OCI-LY3 (cell line): Measurements from ENCODE around the gene ACRBP.
"Not testable (repeated sequence)": the region's sequence is repeated elsewhere in the genome, so short reads cannot be mapped to it uniquely, and the experiment has no call there.

ENCODE experiments used
- H2AFZ ChIP-seq: fragments of 200-600, 300-600 bp; shearing (Covaris generic); 2 replicates; pipeline ENCODE4 v1.6.0; 2014; ENCODE audit warnings: antibody characterized with exemption, low read depth, low read length
- H3K27ac ChIP-seq: fragments of 200-600, 300-600 bp; sonication (generic); 2 replicates; pipeline ENCODE4 v1.5.1; 2014; ENCODE audit warnings: mild to moderate bottlenecking, low read length, moderate library complexity, mixed read lengths
- H3K27me3 ChIP-seq: fragments of 200-600, 300-600 bp; sonication (generic); 2 replicates; pipeline ENCODE4 v1.6.1; 2014; ENCODE audit warnings: low read depth, low read length, mixed read lengths
- H3K36me3 ChIP-seq: fragments of 200-600, 300-600 bp; sonication (generic); replicated peaks from 2 replicates; pipeline ENCODE3; 2014; ENCODE audit warnings: low read depth, low read length, mixed read lengths
- H3K4me1 ChIP-seq: fragments of 300-600, 200-600 bp; sonication (generic); 2 replicates; pipeline ENCODE4 v1.6.1; 2014; ENCODE audit warnings: low read length, mixed read lengths
- H3K4me2 ChIP-seq: fragments of 200-600, 300-600 bp; sonication (generic); 2 replicates; pipeline ENCODE4 v1.6.1; 2014; ENCODE audit warnings: low read length, mixed read lengths
- H3K4me3 ChIP-seq: fragments of 300-600, 200-600 bp; sonication (generic); 2 replicates; pipeline ENCODE4 v1.5.1; 2014; ENCODE audit warnings: antibody characterized with exemption, mild to moderate bottlenecking, low read length, moderate library complexity
- H3K79me2 ChIP-seq: fragments of 300-600, 200-600 bp; shearing (Covaris generic); 2 replicates; pipeline ENCODE4 v1.6.1; 2014; ENCODE audit warnings: mild to moderate bottlenecking, low read length, mixed read lengths
- H3K9ac ChIP-seq: fragments of 300-600, 200-600 bp; shearing (Covaris generic); 2 replicates; pipeline ENCODE4 v1.6.0; 2014; ENCODE audit warnings: mild to moderate bottlenecking, low read length, moderate library complexity
- H3K9me3 ChIP-seq: fragments of 200-600, 300-600 bp; shearing (Covaris generic); 2 replicates; pipeline ENCODE4 v1.6.1; 2014; ENCODE audit warnings: low read length, mixed read lengths; ENCODE audit not compliant: insufficient read depth
- H4K20me1 ChIP-seq: fragments of 200-600, 300-600 bp; sonication (generic); 2 replicates; pipeline ENCODE4 v1.6.1; 2016; ENCODE audit warnings: low read length, mixed read lengths; ENCODE audit not compliant: insufficient read depth
- CTCF ChIP-seq: fragments of 200-600, 300-600 bp; sonication (generic); IDR thresholded peaks from 2 replicates; pipeline ENCODE4 v1.5.1; 2014; ENCODE audit warnings: antibody characterized with exemption, low read length, low read depth
- EZH2phosphoT487 ChIP-seq: fragments of 200-600 bp; shearing (Covaris generic); IDR thresholded peaks from 2 replicates; pipeline ENCODE4 v1.6.1; 2018; ENCODE audit warnings: antibody characterized with exemption, mixed run types, low read depth

Gene ACRBP

GRCh38 chr12:6603095-6603567, 44.1 kb downstream of the ACRBP start:
- H3K36me3 ChIP-seq: peaks cover 71% of the 10 kb centered on the region
- H3K79me2 ChIP-seq: peaks cover 48% of the 10 kb centered on the region
- H3K9ac ChIP-seq: no peak overlapping the region
- peaks cover 28% of the 10 kb centered on the region for H4K20me1 ChIP-seq
- TF ChIP-seq EZH2phosphoT487: no peak
- TF ChIP-seq CTCF: no peak
- peaks cover 26% of the 10 kb centered on the region for H3K4me1 ChIP-seq
- H3K4me3 ChIP-seq: no peak overlapping the region
- H3K27me3 ChIP-seq: no peaks in the 10 kb centered on the region
- H3K4me2 ChIP-seq: no peak overlapping the region
- no peaks in the 10 kb centered on the region for H3K9me3 ChIP-seq
- H3K27ac ChIP-seq: no peak overlapping the region
- no peak overlapping the region for H2AFZ ChIP-seq

- Histone ChIP-seq H3K79me2 (peaks cover 48% of the 10 kb centered on the region), H3K4me3 (no peak overlapping the region), H3K4me2 (no peak overlapping the region), H3K27ac (no peak overlapping the region), H3K36me3 (peaks cover 76% of the 10 kb centered on the region), H4K20me1 (peaks cover 28% of the 10 kb centered on the region), H3K9ac (no peak overlapping the region), H3K9me3 (no peaks in the 10 kb centered on the region), H3K27me3 (no peaks in the 10 kb centered on the region), H3K4me1 (peaks cover 20% of the 10 kb centered on the region), H2AFZ (no peak overlapping the region)
- no peak for TF ChIP-seq EZH2phosphoT487
- TF ChIP-seq CTCF: no peak
Measured at GRCh38 chr12:6602526-6602925, 44.7 kb downstream of the ACRBP start.

- H3K4me1 ChIP-seq, H4K20me1 ChIP-seq, H3K4me2 ChIP-seq, H2AFZ ChIP-seq, H3K27ac ChIP-seq, H3K4me3 ChIP-seq, H3K27me3 ChIP-seq, H3K9ac ChIP-seq, H3K79me2 ChIP-seq, H3K9me3 ChIP-seq: not testable (repeated sequence)
- H3K36me3 ChIP-seq: peaks cover 73% of the 10 kb centered on the region
Measured at GRCh38 chr12:6595673-6596072, 51.6 kb downstream of the ACRBP start.

GRCh38 chr12:6592087-6592486, 55.1 kb downstream of the ACRBP start:
- Histone ChIP-seq H3K27me3 (no peaks in the 10 kb centered on the region), H3K4me2 (no peak overlapping the region), H3K4me1 (no peaks in the 10 kb centered on the region), H2AFZ (no peak overlapping the region), H3K9me3 (no peaks in the 10 kb centered on the region), H3K79me2 (no peaks in the 10 kb centered on the region; the same call in 1 of the 2 replicates), H4K20me1 (no peaks in the 10 kb centered on the region), H3K4me3 (no peak overlapping the region), H3K36me3 (peaks cover 70% of the 10 kb centered on the region), H3K27ac (no peak overlapping the region), H3K9ac (no peak overlapping the region)
- TF ChIP-seq CTCF (no peak), EZH2phosphoT487 (no peak)
